ENCODE measurements around the gene SPTBN4.
"Not testable (repeated sequence)": the region's sequence is repeated elsewhere in the genome, so short reads cannot be mapped to it uniquely, and the experiment has no call there.

SPTBN4 gene

GRCh38 chr19:40466985-40467734 is at the start of gene SPTBN4:
Gene SPTBN4, plus strand, starts transcription at chr19:40467001. Its CDS starts 5,621 bp downstream, at chr19:40472622.
- DNase-seq (ENCODE audit: low spot score), result no peak

GRCh38 chr19:40417643-40417981 is 49.2 kb upstream of the SPTBN4 start:
- no peak for DNase-seq (ENCODE audit: low spot score)

- DNase-seq (ENCODE audit: low spot score), result no peak
Observed at GRCh38 chr19:40418040-40418439, 48.8 kb upstream of the SPTBN4 start.

- no peak for DNase-seq (ENCODE audit: low spot score)
Observed at GRCh38 chr19:40419066-40419612, 47.7 kb upstream of the SPTBN4 start.

- no peak for DNase-seq (ENCODE audit: low spot score)
Observed at GRCh38 chr19:40419780-40420179, 47.0 kb upstream of the SPTBN4 start.

GRCh38 chr19:40420451-40420765 is 46.4 kb upstream of the SPTBN4 start:
- no peak for DNase-seq (ENCODE audit: low spot score)

- peak; percentile 73 for DNase-seq (ENCODE audit: low spot score)
Observed at GRCh38 chr19:40420766-40421765, 45.7 kb upstream of the SPTBN4 start.

- DNase-seq (ENCODE audit: low spot score), result no peak
Observed at GRCh38 chr19:40421993-40422747, 44.6 kb upstream of the SPTBN4 start.

- no peak for DNase-seq (ENCODE audit: low spot score)
Observed at GRCh38 chr19:40422748-40423566, 43.8 kb upstream of the SPTBN4 start.

- no peak for DNase-seq (ENCODE audit: low spot score)
Observed at GRCh38 chr19:40423938-40424337, 42.9 kb upstream of the SPTBN4 start.

- no peak for DNase-seq (ENCODE audit: low spot score)
Observed at GRCh38 chr19:40424637-40425449, 42.0 kb upstream of the SPTBN4 start.

GRCh38 chr19:40425450-40426287 is 41.1 kb upstream of the SPTBN4 start, which contains the start of gene SERTAD1:
Gene SERTAD1, minus strand, starts transcription at chr19:40425992. Its CDS starts 2,446 bp downstream, at chr19:40423546.
- peak; percentile 100 for DNase-seq (ENCODE audit: low spot score)

GRCh38 chr19:40428197-40428596 is 38.6 kb upstream of the SPTBN4 start:
- DNase-seq (ENCODE audit: low spot score), result not testable (repeated sequence)

- not testable (repeated sequence) for DNase-seq (ENCODE audit: low spot score)
Observed at GRCh38 chr19:40430242-40430641, 36.6 kb upstream of the SPTBN4 start.

- no peak for DNase-seq (ENCODE audit: low spot score)
Observed at GRCh38 chr19:40431698-40432097, 35.1 kb upstream of the SPTBN4 start.

GRCh38 chr19:40432760-40433159 is 34.0 kb upstream of the SPTBN4 start:
- not testable (repeated sequence) for DNase-seq (ENCODE audit: low spot score)

- peak; percentile 39 for DNase-seq (ENCODE audit: low spot score)
Observed at GRCh38 chr19:40433391-40434216, 33.2 kb upstream of the SPTBN4 start.

GRCh38 chr19:40438284-40438683 is 28.5 kb upstream of the SPTBN4 start:
- DNase-seq (ENCODE audit: low spot score), result no peak
